Activated naive CD4-positive, alpha-beta T cell (primary cell): ENCODE results near the gene PIK3CD.

Experiments
- DNase-seq, 4 experiments: peaks; one replicate each; lab custom pipeline; 2025; lab: John Stamatoyannopoulos, UW

Gene PIK3CD

DNA sequence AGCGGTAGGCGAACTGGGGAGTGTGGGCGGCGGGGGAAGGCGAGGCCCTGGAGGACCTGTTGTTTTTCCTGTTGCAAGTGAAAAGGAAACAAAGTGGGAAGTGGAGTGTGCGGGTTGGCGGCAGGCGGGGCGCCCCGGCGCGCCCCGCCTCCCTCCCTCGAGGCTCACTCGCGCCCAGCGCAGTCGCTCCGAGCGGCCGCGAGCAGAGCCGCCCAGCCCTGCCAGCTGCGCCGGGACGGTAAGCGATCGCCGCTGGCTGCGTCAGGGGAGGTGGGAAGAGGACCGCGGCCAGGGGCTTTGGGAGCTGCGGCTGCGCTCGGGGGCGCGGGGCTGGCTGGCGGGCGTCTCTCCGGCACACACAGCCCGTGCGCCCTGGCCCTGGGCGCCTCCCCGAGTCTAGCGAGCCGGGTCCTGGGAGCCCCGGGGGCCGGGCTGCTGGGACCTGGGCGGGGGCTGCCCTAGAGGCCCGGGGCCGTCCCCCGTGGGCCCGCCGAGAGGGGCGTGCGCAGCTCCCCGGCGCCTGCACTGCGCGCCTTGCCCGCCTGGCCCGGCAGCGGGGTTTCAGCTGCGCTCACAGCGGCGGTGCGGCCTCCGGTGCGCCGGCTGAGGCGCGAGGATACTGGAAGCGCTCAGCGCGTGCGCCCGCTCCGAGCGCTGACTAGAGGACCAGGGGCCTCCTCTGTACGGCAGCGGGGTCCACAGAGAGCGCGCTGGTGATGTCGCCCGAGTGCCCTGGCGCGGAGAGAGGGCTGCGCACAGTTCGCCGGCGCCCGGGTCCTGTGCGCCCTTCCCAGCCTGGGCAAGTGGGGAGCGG, at the start of gene PIK3CD:
TSS of gene PIK3CD (plus strand) at position 167 of the 814 bp plus-strand sequence. CDS start 58,725 bp downstream, outside the sequence.
- DNase-seq: peak in 2 of 4 experiments; percentile 28 to 59

DNA sequence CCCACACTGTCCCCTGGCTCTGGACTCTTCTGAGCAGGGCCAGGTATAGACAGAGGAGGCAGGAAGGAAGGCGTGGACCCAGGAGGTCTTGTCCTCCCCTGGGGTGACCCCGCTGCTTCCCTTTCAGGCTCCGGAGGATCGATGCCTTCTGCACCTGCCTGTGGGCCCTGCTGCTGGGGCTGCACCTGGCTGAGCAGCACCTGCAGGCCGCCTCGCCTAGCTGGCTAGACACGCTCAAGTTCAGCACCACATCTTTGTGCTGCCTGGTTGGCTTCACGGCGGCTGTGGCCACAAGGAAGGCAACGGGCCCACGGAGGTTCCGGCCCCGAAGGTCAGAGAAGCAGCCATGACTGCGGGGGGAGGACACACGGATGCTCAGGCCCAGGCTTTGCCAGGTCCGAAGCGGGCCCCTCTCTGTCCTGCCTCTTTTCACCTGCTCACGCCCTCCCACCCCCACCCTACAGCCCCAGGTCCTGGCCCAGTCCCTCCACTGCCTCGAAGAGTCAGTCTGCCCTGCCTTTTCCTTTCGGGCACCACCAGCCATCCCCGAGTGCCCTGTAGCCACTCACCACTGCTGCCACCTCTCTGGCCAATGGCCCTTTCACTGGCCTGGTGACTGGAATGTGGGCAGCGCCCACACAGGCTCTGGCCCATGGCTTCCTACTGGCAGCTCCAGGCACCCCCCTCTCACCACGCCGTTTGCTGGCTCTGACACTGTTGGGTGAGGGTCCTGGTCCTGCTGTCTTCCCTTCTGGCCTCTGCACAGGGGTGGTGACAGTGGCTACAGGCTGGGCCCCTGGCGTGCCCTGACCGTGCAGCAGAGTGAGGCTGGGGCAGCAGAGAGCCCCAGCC, 49.4 kb upstream of the PIK3CD start:
- no peak for DNase-seq

DNA sequence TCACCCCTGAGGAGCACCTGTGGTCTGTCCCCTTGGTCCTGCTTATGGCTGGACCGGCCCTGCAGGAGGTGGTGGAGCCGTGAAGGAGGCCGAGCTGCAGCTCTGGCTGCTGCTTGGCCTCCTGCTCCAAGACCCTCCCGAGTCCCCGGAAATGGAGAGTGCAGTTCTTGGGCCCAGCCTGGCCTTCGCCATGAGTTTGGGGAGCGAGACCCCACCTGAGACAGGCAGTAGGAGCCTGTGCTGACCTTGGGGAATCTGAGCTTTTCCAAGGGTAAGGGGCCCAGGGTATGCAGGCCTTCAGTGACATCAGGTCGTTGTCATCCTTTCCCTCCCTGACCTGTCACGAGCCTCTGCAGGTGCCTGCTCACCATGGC, 48.8 kb upstream of the PIK3CD start:
- no peak for DNase-seq

DNA sequence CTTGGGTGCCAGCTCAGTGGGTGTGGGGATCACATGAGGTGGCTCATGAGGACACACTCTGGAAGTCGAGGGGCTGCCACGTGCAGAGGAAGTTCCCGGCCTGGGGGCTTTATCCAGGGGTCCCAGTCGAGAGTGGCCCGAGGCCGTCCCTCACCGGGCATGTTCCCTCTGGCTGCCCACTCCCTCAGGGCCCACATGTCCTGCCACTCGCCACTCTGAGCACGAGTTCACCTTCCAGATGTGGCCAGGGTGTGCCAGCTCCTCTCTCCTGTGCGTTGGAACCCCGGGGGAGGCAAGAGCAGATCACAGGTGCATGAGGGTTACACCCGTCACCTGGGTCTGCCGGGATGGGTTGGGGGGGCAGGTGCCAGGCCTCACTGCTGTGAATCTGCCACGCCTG, 48.2 kb upstream of the PIK3CD start:
- DNase-seq: no peak

DNA sequence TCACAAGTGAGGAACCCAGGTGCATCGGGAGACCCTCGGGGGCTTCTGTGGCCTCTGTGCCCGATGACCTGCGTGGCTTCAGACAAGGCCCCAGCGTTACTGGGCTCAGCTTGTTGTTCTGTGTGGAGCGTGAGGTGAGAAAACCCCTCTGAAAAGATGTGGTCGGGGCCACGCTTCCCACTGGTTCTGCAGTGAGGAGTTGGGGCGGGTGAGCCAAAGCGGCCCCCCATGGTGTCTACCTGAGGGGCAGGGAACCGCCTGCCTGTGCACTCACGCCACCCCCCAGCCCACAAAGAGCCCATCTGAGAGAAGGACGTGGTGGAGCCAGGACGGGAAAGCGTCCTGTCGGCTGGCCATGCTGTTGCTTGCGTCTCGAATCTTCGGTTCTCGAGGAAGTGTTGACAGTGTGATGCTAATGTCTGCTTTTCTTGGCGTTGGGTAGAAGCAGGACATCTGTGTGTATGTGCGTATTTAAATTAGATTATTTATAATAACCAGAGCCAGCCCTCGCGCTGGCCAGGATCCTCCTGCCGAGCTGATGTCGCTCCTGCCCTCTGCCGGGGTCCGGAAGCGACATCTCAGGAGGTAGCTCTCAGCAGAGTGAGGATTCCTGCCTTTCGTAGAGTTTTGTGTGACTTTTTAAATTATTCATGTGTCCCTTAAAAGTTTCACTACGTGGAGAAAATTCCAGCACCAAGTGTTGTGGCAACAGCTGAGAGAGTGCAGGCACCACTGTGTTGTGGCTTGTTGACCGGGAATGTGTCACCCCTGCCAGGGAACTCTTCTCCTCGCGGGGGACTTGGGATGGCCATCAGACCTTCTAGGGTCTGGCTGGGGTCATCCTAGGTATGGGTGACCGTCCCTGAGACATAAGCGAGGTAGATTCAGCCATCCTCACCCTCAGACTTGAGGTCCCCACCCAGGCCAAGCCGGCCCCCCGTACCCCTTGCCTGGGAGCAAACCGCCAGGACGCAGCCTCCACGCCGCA, 47.5 kb upstream of the PIK3CD start:
- DNase-seq: no peak

DNA sequence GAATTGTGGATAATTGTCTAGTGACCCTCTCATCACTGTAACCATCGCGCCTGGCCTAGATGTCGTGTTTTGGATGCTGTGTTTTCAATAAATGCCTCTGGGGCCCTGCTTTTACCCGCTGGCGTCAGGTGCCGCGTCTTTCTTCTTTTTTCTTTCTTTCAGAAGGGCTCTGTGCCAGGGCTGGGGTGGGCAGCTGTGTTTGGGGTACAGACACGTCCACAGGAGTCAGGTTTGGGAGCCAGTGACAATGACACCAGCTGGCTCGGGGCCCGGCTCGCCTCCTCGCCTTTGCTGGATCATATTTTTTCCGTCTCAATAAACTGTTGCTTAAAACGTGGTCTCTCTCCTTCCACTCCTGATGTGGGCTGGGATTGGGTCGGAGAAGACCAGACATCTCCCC, 46.7 kb upstream of the PIK3CD start:
- DNase-seq: no peak

DNA sequence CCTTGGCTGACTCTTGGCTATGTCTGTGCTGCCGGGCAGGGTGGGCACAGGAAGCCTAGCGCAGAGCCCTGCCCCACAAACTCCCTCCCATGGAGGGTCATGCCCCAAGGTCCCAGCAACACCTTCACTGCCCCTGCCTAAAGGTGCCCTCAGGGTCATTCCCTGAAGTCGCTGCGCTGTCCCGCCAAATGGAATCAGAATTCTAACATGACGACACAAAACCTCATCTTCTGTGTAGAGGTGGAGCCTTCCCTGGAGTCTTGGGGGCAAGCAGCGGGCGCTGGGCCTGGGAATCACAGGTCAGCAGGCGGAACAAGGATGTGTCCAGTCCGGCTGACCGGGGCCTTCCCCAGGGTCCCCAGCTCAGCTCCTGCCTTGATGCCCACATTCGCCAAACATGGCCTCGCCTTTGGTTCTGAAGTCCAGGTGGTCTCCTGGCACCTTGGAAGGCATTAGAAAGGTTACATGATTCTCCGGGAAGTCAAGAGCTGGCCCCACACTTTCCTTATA, 45.5 kb upstream of the PIK3CD start:
- no peak for DNase-seq

DNA sequence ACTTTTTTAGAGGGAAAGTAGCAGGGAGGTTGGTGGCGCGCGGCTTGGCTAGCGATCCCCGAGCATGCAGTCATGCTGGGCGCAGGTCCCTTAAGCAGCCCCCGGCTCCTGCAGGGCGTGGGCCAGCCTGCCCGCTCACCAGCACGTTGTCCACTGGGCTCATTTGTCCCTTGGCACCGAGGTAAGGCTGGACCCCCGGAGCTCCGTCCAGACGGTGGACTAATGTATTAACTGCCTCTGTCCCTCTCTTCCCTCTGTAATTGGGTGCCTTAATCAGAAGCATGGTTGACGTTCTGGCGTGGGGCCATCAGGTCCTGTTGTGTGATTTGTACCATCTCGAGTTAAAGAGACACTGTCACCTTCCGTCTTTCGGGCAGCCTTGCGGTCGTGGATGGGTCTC, 45.1 kb upstream of the PIK3CD start:
- DNase-seq: no peak

DNA sequence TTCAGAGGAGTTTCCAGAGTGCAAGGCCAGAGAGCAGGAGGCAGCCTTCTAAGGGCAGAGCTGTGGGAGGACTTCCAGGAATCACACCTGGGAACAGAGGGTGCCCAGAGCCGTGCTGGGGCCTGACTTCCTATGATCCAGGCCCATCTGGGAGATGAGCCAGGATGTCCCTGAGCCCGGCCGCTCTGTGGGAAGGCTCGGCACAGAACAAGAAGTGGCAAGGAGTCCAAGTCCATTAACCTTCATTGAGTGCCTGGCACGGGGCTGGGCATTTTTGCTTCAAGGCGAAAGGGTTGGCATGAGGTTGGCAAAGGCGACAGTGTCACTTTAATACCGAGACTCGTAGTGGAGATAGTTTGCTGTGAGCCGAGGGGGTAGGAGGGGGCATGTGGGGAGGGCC, 44.6 kb upstream of the PIK3CD start:
- no peak for DNase-seq

DNA sequence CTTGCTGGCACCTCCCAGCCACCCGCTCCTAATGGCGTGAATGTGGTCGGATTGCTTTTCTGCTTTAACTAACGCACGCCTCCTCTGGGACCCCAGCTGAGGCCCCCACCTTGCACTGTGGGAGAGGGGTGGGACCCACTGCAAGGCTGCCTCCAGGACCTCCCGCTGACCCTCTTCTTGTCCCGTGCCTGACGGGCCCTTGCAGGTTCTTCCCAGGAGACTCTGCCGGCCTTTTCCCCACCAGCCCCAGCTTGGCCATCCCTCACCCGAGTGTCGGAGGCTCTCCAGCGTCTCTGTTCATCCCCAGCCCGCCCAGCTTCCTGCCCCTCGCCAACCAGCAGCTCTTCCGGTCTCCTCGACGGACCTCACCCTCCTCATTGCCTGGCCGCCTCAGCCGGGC, 44.2 kb upstream of the PIK3CD start:
- no peak for DNase-seq

DNA sequence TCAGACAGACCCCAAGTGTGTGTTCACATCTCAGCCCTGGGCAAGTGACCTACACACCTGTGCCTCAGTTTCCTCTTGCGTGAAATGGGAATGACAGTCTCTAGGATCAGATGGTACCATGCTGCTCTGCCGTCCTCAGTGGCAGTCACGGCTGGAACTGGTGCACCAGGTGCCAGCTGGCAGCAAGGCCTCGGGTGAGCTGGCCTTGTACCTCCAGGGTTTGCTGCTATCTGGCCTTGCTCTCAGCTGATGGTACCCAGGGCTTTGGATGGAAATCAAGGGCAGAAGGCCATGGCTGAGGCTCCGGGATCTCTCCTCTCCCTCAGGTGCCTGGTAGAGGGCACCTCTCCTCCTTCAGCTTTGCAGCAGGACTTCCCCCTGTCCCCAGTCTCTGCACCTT, 41.5 kb upstream of the PIK3CD start:
- no peak for DNase-seq

DNA sequence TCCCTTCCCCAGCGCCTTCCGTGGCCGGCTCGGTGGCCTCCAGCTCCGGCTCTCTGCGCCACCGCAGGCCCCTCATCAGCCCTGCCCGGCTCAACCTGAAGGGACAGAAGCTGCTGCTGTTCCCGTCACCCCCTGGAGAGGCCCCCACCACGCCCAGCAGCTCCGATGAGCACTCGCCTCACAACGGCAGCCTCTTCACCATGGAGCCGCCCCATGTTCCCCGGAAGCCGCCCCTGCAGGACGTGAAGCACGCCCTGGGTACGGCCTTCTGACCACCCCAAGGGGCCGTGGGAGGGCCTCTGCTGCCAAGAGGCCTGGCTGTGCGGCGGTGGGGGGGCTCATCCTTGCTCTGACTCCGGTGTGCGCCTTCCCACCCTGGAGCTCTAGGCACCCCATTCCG, 41.0 kb upstream of the PIK3CD start:
- DNase-seq: no peak

DNA sequence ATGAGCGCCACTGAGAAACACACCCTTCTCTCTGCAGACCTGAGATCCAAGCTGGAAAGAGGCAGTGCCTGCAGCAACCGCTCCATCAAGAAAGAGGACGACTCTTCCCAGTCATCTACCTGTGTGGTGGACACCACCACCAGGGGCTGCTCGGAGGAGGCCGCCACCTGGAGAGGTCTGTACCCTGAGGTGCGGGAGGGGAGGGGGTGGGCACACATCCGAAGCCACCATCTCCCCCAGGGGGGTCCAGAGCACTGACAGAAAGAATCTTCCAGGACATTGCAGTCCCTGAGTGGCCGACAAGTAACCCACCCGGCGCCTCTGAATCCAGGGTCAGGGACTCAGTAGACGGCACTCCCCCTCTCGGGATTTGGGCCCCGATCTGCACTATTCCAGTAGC, 39.8 kb upstream of the PIK3CD start:
- DNase-seq: no peak

DNA sequence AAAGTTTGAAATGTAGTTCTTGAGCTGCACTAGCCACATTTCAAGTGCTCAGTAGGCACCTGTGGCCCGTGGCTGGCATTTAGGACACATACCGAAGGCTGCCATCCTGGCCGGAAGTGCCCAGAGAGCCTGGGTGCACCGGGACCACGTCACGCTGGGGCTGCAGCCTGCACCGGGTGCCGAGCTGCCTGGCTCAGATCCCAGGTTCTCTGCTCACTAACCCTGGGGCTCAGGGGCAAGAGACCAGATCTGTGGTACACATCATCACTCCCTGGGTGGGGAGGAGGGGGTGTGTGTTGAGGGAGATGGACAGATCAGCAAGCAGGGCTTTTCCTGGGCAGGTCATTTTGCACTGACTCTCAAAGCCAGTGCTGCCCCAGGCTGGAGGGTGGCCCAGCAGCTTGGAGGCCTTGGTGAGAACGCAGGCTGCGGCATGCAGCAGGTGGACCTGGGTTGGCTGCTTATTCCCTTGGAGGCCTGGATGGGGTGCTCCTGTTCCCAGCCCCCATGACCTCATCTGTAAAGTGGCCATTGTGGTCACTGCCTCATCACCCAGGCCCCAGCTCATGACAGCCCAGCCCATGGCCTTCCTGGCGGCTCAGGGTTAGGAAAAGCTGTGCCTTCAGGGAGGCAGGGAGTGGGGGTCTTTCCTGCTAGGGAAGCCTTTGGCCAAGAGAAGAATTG, 39.2 kb upstream of the PIK3CD start:
- no peak for DNase-seq

DNA sequence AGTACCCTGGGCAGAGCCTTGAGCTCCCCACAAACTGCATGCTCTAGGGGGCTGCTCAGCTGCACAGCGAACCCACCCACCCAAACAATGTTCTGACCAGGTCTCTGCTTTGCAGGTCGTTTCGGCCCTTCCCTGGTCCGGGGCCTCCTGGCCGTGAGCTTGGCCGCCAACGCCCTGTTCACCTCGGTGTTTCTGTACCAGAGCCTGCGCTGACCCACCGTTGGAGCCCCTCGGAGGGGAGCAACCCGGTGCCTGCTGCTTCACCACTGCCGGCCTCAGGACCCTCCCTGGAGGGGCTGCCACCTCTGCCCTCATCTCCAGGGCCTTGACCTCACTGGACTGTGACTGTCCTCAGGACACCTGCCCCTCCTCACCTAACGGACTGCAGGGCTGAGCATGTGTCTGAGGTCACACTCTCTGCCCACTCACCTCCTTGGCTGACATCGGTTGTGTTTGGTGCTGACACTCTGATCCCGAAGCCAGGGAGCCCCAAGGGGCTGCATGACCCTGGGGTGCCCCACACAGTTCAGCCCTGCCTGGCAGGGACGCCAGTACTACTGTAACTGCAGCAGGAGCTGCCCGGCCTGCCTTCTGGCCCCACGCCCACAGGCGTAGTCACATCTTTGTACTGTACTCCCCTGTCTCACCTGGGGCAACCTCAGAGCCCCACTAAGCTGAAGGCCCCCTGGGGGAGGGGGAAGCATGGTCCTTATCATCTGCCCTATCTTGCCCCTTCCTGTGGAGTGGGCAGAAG, 38.5 kb upstream of the PIK3CD start:
- no peak for DNase-seq

DNA sequence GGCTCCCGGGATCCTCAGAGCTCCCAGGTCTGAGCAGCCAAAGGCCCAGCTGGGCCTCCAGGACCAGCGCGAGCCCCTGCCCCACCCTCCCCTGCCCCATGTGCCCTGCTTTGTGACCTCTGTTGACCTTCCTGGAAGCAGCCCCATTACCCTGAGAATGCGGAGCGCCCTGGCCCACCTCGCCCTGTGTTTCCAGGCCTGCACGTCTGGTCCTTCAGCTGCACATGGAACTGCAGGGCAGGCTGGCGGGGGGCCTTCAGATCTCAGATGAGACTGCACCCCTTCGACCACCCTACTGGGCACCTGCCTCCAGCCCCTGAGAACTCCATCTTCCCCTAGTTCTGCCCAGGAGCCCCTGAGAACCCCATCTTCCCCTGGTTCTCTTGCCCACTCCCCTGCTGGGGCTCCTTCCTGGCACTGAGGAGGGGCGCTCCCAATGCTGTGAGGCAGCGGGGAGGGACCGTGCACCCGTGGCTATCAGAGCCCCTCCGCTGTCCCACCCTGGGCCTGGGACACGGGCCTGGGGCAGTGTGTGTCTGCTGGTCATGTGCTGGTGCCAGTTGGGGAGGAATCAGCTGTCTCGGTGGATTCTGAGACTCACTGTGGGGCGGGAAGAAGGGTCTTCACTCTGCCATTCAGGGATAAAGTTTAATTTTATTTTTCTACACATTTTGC, 37.8 kb upstream of the PIK3CD start:
- no peak for DNase-seq

DNA sequence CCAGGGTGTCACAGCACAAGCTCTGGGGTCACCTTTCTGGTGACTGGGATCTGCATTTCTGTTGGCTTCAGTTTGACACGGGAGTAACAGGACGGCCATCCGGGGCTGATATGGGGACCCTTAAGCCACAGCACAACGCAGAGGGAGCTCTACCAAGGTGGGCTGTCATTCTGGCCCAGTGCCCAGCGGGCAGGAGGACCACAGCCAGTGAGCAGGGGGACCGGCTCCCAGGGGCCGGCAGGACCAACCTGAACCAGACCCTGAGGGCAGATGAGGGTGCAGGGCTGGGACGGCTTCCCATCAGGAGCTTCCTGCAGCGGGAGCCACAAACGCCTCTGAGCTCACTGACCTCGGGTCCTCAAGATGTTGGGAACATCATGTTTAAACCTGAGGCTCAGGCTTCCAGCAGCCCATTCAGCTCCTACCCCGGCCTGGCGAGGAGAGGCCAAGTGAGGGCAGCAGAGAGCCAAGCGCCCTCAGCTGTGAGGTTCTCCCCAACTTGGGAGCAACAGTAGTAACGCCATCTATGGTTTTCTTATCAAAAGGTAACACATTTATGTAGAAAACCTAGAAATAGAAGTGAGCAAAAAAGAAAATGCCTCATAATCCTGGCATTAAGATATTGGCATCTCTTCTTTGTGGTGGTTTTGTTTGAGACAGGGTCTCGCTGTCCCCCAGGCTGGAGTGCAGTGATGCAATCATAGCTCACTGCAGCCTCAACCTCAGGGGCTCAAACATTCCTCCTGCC, 36.0 kb upstream of the PIK3CD start:
- peak in 3 of 4 experiments; percentile 11 to 51 (median 29) for DNase-seq

DNA sequence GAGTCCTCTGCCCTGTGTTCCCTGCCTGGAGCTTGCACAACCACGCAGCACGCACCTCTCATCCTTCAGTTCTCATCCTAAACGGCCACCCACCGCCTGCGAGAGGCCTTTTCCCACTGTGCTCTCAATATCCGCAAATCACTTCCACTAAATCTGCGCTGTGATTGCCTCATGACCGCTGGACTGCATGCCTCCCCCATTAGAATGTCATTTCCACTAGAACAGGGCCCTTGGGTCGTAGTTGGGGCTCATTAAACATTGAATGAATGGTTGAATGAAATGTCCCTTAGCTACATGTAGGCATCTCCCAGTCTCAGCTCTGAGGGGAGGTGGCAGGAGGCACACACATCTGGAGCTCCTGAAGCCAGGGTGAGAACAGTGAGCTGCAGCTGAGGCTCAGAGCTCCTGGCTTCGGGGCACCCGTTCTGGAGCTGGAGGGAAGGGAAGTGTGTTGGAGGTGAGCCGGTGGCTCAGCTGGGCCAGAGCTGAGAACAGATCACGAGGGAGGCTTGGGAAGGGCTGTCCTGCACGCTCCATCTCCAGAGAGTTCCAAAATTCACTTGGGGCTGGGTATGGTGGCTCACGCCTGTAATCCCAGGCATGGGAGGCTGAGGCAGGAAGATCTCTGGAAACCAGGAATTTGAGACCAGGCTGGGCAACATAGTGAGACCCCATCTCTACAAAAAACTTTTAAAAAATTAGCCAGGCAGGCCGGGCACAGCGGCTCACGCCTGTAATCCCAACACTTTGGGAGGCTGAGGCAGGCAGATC, 32.4 kb upstream of the PIK3CD start:
- DNase-seq: no peak
